SK-N-SH treated with all-trans-retinoic acid at 6 μM for 48 hours (cell line): Measurements from ENCODE around the gene CWF19L2.

Experiments
- ATAC-seq: fragments of 200-7000 bp; cut with Tn5 transposase; 3 replicates; pipeline ENCODE4 v1.9.1; 2020; ENCODE audit warnings: mild to moderate bottlenecking, moderate library complexity
- ARNTL ChIP-seq: fragments of 450-650 bp; formaldehyde crosslinking; IDR thresholded peaks from 2 replicates; pipeline ENCODE4 v1.5.0; 2020; ENCODE audit warnings: low read depth, mild to moderate bottlenecking, moderate library complexity, borderline replicate concordance
- BACH2 ChIP-seq: fragments of 250-450 bp; sonication (Bioruptor Pico); IDR thresholded peaks from 2 replicates; pipeline ENCODE4 v1.9.0; 2021; ENCODE audit warnings: mild to moderate bottlenecking, borderline replicate concordance
- CSDC2 ChIP-seq: fragments of 250-450 bp; sonication (Bioruptor Pico); IDR thresholded peaks from 2 replicates; pipeline ENCODE4 v1.5.0; 2020; ENCODE audit warnings: mild to moderate bottlenecking, moderate library complexity
- ESRRG ChIP-seq: fragments of 250-450 bp; sonication (Bioruptor Pico); IDR thresholded peaks from 2 replicates; pipeline ENCODE4 v1.6.1; 2021; ENCODE audit warnings: mild to moderate bottlenecking
- GLIS3 ChIP-seq: fragments of 250-450 bp; sonication (Bioruptor Pico); IDR thresholded peaks from 2 replicates; pipeline ENCODE4 v1.5.0; 2020; ENCODE audit warnings: mild to moderate bottlenecking, moderate library complexity
- ISL1 ChIP-seq: fragments of 250-450 bp; sonication (Bioruptor Pico); IDR thresholded peaks from 2 replicates; pipeline ENCODE4 v2.1.2; 2022; ENCODE audit warnings: mild to moderate bottlenecking, moderate library complexity
- PPARA ChIP-seq: fragments of 250-450 bp; sonication (Bioruptor Pico); IDR thresholded peaks from 2 replicates; pipeline ENCODE4 v1.5.0; 2020; ENCODE audit warnings: mild to moderate bottlenecking, borderline replicate concordance
- RARB ChIP-seq: fragments of 250-450 bp; sonication (Bioruptor Pico); IDR thresholded peaks from 2 replicates; pipeline ENCODE4 v1.8.0; 2021; ENCODE audit warnings: mild to moderate bottlenecking, moderate library complexity
- SNAI2 ChIP-seq: fragments of 250-450 bp; sonication (Bioruptor Pico); IDR thresholded peaks from 2 replicates; pipeline ENCODE4 v1.5.0; 2020; ENCODE audit warnings: mild to moderate bottlenecking, moderate library complexity
- TCF4 ChIP-seq: fragments of 250-450 bp; sonication (Bioruptor Pico); IDR thresholded peaks from 2 replicates; pipeline ENCODE4 v1.8.0; 2021; ENCODE audit warnings: mild to moderate bottlenecking, moderate library complexity, borderline replicate concordance
- TOX ChIP-seq: fragments of 250-450 bp; sonication (Bioruptor Pico); IDR thresholded peaks from 2 replicates; pipeline ENCODE4 v1.8.0; 2021; ENCODE audit warnings: mild to moderate bottlenecking, moderate library complexity, borderline replicate concordance
- ZC3H10 ChIP-seq: fragments of 250-450 bp; sonication (Bioruptor Pico); IDR thresholded peaks from 2 replicates; pipeline ENCODE4 v1.5.1; 2021; ENCODE audit warnings: mild to moderate bottlenecking, moderate library complexity
- ZFP3 ChIP-seq: fragments of 250-450 bp; sonication (Bioruptor Pico); IDR thresholded peaks from 2 replicates; pipeline ENCODE4 v1.5.0; 2020; ENCODE audit warnings: mild to moderate bottlenecking, moderate library complexity
- ZFP30 ChIP-seq: fragments of 450-650 bp; formaldehyde crosslinking; IDR thresholded peaks from 2 replicates; pipeline ENCODE4 v1.5.0; 2022; ENCODE audit warnings: mild to moderate bottlenecking, moderate library complexity
- ZNF70 ChIP-seq: fragments of 450-650 bp; formaldehyde crosslinking; IDR thresholded peaks from 2 replicates; pipeline ENCODE4 v1.5.0; 2020; ENCODE audit warnings: mild to moderate bottlenecking, moderate library complexity
- ZNF8 ChIP-seq: fragments of 450-650 bp; formaldehyde crosslinking; IDR thresholded peaks from 2 replicates; pipeline ENCODE4 v1.5.0; 2020; ENCODE audit warnings: mild to moderate bottlenecking, moderate library complexity
- TF ChIP-seq, protein P1 (sequence below): fragments of 250-450 bp; sonication (Bioruptor Pico); IDR thresholded peaks from 2 replicates; pipeline ENCODE4 v1.5.1; 2020; ENCODE audit warnings: low read depth, mild to moderate bottlenecking, moderate library complexity
- TF ChIP-seq, protein P2 (sequence below): fragments of 250-450 bp; sonication (Bioruptor Pico); IDR thresholded peaks from 2 replicates; pipeline ENCODE4 v1.8.0; 2021; ENCODE audit warnings: low read depth, mild to moderate bottlenecking, moderate library complexity, borderline replicate concordance
- TF ChIP-seq, protein P3 (sequence below): fragments of 250-450 bp; sonication (Bioruptor Pico); IDR thresholded peaks from 2 replicates; pipeline ENCODE4 v1.5.1; 2021; ENCODE audit warnings: mild to moderate bottlenecking, moderate library complexity
- TF ChIP-seq, protein P4 (sequence below): fragments of 250-450 bp; sonication (Bioruptor Pico); IDR thresholded peaks from 2 replicates; pipeline ENCODE4 v1.8.0; 2020; ENCODE audit warnings: mild to moderate bottlenecking, moderate library complexity, borderline replicate concordance

Gene CWF19L2

DNA sequence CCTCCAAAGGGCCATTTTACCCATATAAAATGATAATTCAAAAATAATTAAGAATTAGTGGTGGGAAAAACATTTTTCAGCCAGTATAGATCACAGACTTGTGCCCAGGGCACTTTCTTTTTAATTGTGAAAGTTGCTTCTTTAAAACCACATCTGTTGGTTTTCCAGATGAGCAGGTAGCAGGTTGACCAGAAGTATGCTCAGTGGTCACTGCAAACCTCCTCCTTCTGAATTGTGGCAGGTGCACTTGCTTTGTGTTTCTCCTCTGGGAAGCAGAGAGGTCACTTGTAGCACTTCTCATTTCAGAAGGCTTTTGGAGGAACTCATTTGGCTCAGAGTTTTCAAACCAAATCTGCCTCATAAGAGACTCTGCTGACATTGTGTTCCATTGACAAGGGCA is 24.6 kb upstream of the CWF19L2 start:
- TF ChIP-seq ZC3H10 (CRISPR knock-in tag) (no peak), TOX (CRISPR knock-in tag) (no peak), BACH2 (CRISPR knock-in tag) (no peak), ZFP3 (CRISPR knock-in tag) (no peak), ARNTL (CRISPR knock-in tag) (no peak), ESRRG (CRISPR knock-in tag) (no peak)
- ATAC-seq = no peak

DNA sequence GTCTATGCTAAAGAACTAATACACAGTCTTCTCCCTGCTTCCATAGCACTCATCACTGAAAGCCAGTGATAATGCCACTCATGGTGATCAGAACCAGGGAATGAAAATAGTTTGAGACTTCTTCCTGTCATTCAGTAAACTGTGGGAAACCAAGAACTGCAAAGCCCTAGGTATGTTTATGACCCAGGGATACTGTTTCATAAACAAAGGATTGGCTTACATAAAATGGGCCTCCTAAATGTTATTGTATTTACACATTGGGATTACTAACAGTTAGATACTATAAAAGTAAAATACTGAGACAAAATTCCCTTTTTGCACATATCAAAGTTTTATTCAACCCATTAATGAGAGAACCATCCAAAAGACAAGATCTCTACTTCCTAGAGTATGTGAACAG is 21.3 kb upstream of the CWF19L2 start:
- no peak for ATAC-seq
- no peak for TF ChIP-seq ZFP30 (CRISPR knock-in tag)
- no peak for TF ChIP-seq ARNTL (CRISPR knock-in tag)
- no peak for TF ChIP-seq ZNF70
- no peak for TF ChIP-seq ZC3H10 (CRISPR knock-in tag)
- TF ChIP-seq, protein P1, sequence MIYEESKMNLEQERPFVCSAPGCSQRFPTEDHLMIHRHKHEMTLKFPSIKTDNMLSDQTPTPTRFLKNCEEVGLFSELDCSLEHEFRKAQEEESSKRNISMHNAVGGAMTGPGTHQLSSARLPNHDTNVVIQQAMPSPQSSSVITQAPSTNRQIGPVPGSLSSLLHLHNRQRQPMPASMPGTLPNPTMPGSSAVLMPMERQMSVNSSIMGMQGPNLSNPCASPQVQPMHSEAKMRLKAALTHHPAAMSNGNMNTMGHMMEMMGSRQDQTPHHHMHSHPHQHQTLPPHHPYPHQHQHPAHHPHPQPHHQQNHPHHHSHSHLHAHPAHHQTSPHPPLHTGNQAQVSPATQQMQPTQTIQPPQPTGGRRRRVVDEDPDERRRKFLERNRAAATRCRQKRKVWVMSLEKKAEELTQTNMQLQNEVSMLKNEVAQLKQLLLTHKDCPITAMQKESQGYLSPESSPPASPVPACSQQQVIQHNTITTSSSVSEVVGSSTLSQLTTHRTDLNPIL (CRISPR knock-in tag) = no peak
- TF ChIP-seq, protein P2, sequence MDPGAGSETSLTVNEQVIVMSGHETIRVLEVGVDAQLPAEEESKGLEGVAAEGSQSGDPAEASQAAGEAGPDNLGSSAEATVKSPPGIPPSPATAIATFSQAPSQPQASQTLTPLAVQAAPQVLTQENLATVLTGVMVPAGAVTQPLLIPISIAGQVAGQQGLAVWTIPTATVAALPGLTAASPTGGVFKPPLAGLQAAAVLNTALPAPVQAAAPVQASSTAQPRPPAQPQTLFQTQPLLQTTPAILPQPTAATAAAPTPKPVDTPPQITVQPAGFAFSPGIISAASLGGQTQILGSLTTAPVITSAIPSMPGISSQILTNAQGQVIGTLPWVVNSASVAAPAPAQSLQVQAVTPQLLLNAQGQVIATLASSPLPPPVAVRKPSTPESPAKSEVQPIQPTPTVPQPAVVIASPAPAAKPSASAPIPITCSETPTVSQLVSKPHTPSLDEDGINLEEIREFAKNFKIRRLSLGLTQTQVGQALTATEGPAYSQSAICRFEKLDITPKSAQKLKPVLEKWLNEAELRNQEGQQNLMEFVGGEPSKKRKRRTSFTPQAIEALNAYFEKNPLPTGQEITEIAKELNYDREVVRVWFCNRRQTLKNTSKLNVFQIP (CRISPR knock-in tag) = no peak
- TF ChIP-seq TCF4 (CRISPR knock-in tag) = no peak
- no peak for TF ChIP-seq ESRRG (CRISPR knock-in tag)
- no peak for TF ChIP-seq ISL1 (CRISPR knock-in tag)
- TF ChIP-seq TOX (CRISPR knock-in tag) = no peak
- TF ChIP-seq RARB = no peak
- TF ChIP-seq SNAI2 (CRISPR knock-in tag) = no peak
- TF ChIP-seq, protein P3, sequence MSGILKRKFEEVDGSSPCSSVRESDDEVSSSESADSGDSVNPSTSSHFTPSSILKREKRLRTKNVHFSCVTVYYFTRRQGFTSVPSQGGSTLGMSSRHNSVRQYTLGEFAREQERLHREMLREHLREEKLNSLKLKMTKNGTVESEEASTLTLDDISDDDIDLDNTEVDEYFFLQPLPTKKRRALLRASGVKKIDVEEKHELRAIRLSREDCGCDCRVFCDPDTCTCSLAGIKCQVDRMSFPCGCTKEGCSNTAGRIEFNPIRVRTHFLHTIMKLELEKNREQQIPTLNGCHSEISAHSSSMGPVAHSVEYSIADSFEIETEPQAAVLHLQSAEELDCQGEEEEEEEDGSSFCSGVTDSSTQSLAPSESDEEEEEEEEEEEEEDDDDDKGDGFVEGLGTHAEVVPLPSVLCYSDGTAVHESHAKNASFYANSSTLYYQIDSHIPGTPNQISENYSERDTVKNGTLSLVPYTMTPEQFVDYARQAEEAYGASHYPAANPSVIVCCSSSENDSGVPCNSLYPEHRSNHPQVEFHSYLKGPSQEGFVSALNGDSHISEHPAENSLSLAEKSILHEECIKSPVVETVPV = no peak
- TF ChIP-seq ZNF8 (CRISPR knock-in tag) = no peak
- no peak for TF ChIP-seq GLIS3 (CRISPR knock-in tag)
- TF ChIP-seq ZFP3 (CRISPR knock-in tag) = no peak

DNA sequence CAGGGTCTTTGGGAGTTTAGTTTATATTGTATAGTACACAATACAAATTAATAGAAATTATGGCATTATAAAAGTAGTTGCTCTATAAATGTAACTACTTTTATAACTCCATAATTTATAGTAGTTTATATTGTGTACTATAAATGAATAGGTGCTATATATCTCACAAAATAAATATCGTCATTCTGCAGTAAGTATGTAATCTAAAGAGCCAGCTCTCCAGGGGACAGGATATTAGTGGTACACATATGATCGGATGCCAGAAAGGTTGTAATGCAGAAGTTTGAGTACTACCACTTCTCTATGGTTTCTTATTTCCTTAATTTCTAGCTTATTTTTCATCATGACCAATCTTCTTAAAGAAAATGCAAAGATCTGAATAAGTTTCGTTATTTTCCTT is 20.2 kb upstream of the CWF19L2 start:
- no peak for ATAC-seq

More for the DNA sequence above, 20.2 kb upstream of the CWF19L2 start:
- TF ChIP-seq ISL1 (CRISPR knock-in tag) (no peak), ZNF70 (no peak), SNAI2 (CRISPR knock-in tag) (no peak), ZC3H10 (CRISPR knock-in tag) (no peak), GLIS3 (CRISPR knock-in tag) (no peak), CSDC2 (no peak), ZFP3 (CRISPR knock-in tag) (no peak), TCF4 (CRISPR knock-in tag) (no peak), RARB (no peak), ESRRG (CRISPR knock-in tag) (no peak), PPARA (CRISPR knock-in tag) (no peak), BACH2 (CRISPR knock-in tag) (no peak), ARNTL (CRISPR knock-in tag) (no peak), ZNF8 (CRISPR knock-in tag) (no peak), TOX (CRISPR knock-in tag) (no peak)
- TF ChIP-seq, protein P4, sequence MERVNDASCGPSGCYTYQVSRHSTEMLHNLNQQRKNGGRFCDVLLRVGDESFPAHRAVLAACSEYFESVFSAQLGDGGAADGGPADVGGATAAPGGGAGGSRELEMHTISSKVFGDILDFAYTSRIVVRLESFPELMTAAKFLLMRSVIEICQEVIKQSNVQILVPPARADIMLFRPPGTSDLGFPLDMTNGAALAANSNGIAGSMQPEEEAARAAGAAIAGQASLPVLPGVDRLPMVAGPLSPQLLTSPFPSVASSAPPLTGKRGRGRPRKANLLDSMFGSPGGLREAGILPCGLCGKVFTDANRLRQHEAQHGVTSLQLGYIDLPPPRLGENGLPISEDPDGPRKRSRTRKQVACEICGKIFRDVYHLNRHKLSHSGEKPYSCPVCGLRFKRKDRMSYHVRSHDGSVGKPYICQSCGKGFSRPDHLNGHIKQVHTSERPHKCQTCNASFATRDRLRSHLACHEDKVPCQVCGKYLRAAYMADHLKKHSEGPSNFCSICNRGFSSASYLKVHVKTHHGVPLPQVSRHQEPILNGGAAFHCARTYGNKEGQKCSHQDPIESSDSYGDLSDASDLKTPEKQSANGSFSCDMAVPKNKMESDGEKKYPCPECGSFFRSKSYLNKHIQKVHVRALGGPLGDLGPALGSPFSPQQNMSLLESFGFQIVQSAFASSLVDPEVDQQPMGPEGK (CRISPR knock-in tag) = no peak
- TF ChIP-seq, protein P3 = no peak
- TF ChIP-seq, protein P1 (CRISPR knock-in tag) = no peak
